Endodermal cell (in vitro differentiated cells): ENCODE measurements around the gene KIF20A. TPM values are rescaled to one million over a fixed set of nuclear protein-coding genes. Genes with fewer than 3 reads are reported as not detected.

Experiments used
- DNase-seq: peaks from one replicate; pipeline ENCODE4 v3.0.0-alpha.2; 2017
- H3K27ac ChIP-seq: 2 replicates; pipeline ENCODE4 v1.5.1; 2013; ENCODE audit warnings: mild to moderate bottlenecking, low read depth, low read length, moderate library complexity
- H3K27me3 ChIP-seq: 2 replicates; pipeline ENCODE4 v1.6.1; 2013; ENCODE audit warnings: mild to moderate bottlenecking, low read length, moderate library complexity; ENCODE audit not compliant: insufficient read depth, control insufficient read depth, poor library complexity, severe bottlenecking
- H3K36me3 ChIP-seq: 2 replicates; pipeline ENCODE4 v1.7.0; 2013; ENCODE audit warnings: mild to moderate bottlenecking, low read length, moderate library complexity; ENCODE audit not compliant: control insufficient read depth, insufficient read depth
- H3K4me1 ChIP-seq: one replicate; pipeline ENCODE4 v1.7.0; 2013; ENCODE audit warnings: low read length; ENCODE audit not compliant: control insufficient read depth, insufficient read depth
- H3K4me3 ChIP-seq: 2 replicates; pipeline ENCODE4 v1.5.1; 2013; ENCODE audit warnings: mild to moderate bottlenecking, low read length, moderate library complexity
- H3K9ac ChIP-seq: 2 replicates; pipeline ENCODE4 v1.6.1; 2013; ENCODE audit warnings: mild to moderate bottlenecking, low read length, moderate library complexity; ENCODE audit not compliant: poor library complexity, severe bottlenecking; ENCODE audit errors: extremely low read depth
- H3K9me3 ChIP-seq: 2 replicates; pipeline ENCODE4 v1.6.1; 2013; ENCODE audit warnings: mild to moderate bottlenecking, low read length, moderate library complexity; ENCODE audit not compliant: control insufficient read depth
- H3K27ac Mint-ChIP-seq: 2 replicates; pipeline ENCODE4 v1.8.0; 2020; ENCODE audit warnings: mixed read lengths
- H3K27me3 Mint-ChIP-seq: 2 replicates; pipeline ENCODE4 v1.8.0; 2021; ENCODE audit warnings: mild to moderate bottlenecking, mixed read lengths; ENCODE audit not compliant: insufficient read depth
- H3K36me3 Mint-ChIP-seq: 2 replicates; pipeline ENCODE4 v1.8.0; 2020; ENCODE audit warnings: low read depth, mixed read lengths
- H3K4me1 Mint-ChIP-seq: 2 replicates; pipeline ENCODE4 v1.8.0; 2020; ENCODE audit warnings: mixed read lengths
- H3K4me3 Mint-ChIP-seq: 2 replicates; pipeline ENCODE4 v1.8.0; 2020; ENCODE audit warnings: mild to moderate bottlenecking, moderate library complexity, mixed read lengths
- H3K9me3 Mint-ChIP-seq: 2 replicates; pipeline ENCODE4 v1.8.0; 2020; ENCODE audit warnings: mild to moderate bottlenecking, mixed read lengths
- WGBS, 2 experiments: methylation state at CpG; one replicate each; pipeline versions ENCODE4 v1.1.5 to v1.1.7; 2013; ENCODE audit warnings: missing lambda C conversion rate in 2 of 2, mixed read lengths in 1 of 2; ENCODE audit not compliant: insufficient coverage in 1 of 2, insufficient read length in 1 of 2; 5-methylcytosine and 5-hydroxymethylcytosine counted together
- total RNA-seq, 2 donors: library from RNA; stranded (reverse); fragmentation: NEBNext Ultra II Directional in 1 of 2; extraction: Animal tissue kit (Norgen Biotek cat#: 25700) in 1 of 2; gene quantifications; 2 replicates in 1 of 2; 3 replicates in 1 of 2; pipeline ENCODE4 v1.2.1, GENCODE V29; 2021
- TF ChIP-seq, protein P1 (sequence below): fragments of 200-600 bp; sonication (generic); conservative IDR thresholded peaks from 2 replicates; pipeline ENCODE4 v1.5.0; 2021; ENCODE audit warnings: antibody characterized with exemption, mild to moderate bottlenecking

Gene KIF20A
- total RNA-seq, 2 donors from 2014 or later = 58.0 to 74.6 TPM

DNA sequence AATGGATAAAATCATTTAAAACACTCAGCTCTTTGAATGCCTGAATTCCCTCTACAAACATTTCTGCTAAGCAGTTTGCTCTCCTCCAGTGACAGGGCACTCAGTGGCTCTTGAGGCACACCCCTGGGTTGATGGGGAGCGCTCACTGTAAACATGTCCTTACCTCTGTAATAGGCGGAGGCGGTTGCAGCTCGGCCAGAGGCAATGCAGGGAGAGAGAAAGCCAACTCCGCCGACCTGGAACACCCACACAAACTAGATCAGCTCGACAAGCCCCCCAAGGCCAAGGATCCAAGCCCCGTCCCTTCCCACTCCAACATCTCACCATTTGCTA is 33.9 kb downstream of the KIF20A start:
- peaks cover 3% of the 10 kb centered on the region for H3K27me3 Mint-ChIP-seq
- no peak for DNase-seq
- H3K27ac Mint-ChIP-seq = peak overlapping the region; percentile 99
- TF ChIP-seq, protein P1, sequence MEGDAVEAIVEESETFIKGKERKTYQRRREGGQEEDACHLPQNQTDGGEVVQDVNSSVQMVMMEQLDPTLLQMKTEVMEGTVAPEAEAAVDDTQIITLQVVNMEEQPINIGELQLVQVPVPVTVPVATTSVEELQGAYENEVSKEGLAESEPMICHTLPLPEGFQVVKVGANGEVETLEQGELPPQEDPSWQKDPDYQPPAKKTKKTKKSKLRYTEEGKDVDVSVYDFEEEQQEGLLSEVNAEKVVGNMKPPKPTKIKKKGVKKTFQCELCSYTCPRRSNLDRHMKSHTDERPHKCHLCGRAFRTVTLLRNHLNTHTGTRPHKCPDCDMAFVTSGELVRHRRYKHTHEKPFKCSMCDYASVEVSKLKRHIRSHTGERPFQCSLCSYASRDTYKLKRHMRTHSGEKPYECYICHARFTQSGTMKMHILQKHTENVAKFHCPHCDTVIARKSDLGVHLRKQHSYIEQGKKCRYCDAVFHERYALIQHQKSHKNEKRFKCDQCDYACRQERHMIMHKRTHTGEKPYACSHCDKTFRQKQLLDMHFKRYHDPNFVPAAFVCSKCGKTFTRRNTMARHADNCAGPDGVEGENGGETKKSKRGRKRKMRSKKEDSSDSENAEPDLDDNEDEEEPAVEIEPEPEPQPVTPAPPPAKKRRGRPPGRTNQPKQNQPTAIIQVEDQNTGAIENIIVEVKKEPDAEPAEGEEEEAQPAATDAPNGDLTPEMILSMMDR = no peak
- WGBS, 2 experiments = 1% methylated on average over 8 of the region's 8 CpGs; no CpG with 5 or more reads in 1 of the 2 experiments
- peaks cover 10% of the 10 kb centered on the region for H3K36me3 Mint-ChIP-seq
- H3K9me3 ChIP-seq = no peaks in the 10 kb centered on the region
- H3K9me3 Mint-ChIP-seq = no peaks in the 10 kb centered on the region
- H3K4me1 ChIP-seq = no peaks in the 10 kb centered on the region
- H3K4me3 ChIP-seq = peak overlapping the region; percentile 99
- peaks cover 2% of the 10 kb centered on the region for H3K4me1 Mint-ChIP-seq
- H3K36me3 ChIP-seq = peaks cover 22% of the 10 kb centered on the region
- H3K27ac ChIP-seq = peak overlapping the region; percentile 60
- H3K4me3 Mint-ChIP-seq = peak overlapping the region; percentile 98
- H3K9ac ChIP-seq = peak overlapping the region; percentile 96
- H3K27me3 ChIP-seq = no peaks in the 10 kb centered on the region

DNA sequence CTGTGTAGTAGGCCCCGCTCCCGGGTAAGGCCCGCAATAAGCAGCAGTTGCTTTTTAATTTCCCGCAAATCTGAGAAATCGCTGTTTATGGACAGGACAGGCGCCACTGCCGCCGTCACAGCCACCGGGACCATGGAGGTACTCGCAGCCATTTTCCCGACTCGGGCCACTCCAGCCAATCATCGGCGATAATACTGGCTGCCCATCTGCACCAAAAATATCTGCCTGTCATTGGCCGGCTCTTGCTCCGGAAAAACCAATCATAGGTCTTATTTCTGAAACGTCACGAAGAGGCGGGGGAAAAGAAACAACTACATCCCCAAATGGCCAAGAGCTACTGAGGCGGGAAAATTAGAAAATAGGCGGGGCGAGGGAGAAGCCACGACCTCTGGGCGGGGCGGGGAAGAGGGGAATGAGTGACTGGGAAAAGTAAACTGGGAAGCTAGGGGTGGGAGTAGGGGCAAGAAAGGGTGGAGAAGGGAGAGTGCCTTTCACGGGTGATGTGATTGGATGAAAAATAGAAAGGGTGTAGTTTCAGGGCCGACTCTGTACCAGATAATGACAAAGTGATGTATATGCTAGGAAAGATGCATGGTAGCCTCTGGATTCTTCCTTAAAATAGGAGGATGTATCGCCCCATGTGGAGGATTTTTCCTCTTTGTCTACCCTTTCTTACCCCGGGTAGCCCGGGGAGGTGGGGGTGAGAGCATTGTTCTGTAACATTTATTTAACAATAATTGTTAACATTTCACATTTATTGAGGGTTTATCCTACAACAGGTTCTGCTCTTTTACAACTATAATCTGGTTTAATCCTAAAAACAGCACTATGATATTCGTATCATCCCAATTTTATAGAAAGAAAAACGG is 34.5 kb downstream of the KIF20A start, which contains the start of gene CDC23:
CDC23 (minus strand) TSS at position 163 of the 869 bp plus-strand sequence; CDS start at position 152, 11 bp downstream.
- H3K27ac ChIP-seq = peak within 1 kb of the TSS; percentile 60
- H3K36me3 ChIP-seq = peaks cover 17% of the 10 kb centered on the region
- no peaks in the 10 kb centered on the region for H3K27me3 ChIP-seq
- H3K36me3 Mint-ChIP-seq = peaks cover 5% of the 10 kb centered on the region
- peak within 1 kb of the TSS; percentile 98 for H3K4me3 Mint-ChIP-seq
- H3K4me3 ChIP-seq = peak within 1 kb of the TSS; percentile 99
- no peaks in the 10 kb centered on the region for H3K4me1 ChIP-seq
- H3K4me1 Mint-ChIP-seq = peaks cover 2% of the 10 kb centered on the region
- H3K9ac ChIP-seq = peak within 1 kb of the TSS; percentile 96
- 7% methylated on average over 16 to 30 of the region's 32 CpGs for WGBS, 2 experiments
- H3K9me3 Mint-ChIP-seq = peaks cover 4% of the 10 kb centered on the region
- TF ChIP-seq, protein P1 = peak; percentile 27
- H3K9me3 ChIP-seq = no peaks in the 10 kb centered on the region
- peaks cover 3% of the 10 kb centered on the region for H3K27me3 Mint-ChIP-seq
- DNase-seq = peak; percentile 98
- peak within 1 kb of the TSS; percentile 99 for H3K27ac Mint-ChIP-seq

DNA sequence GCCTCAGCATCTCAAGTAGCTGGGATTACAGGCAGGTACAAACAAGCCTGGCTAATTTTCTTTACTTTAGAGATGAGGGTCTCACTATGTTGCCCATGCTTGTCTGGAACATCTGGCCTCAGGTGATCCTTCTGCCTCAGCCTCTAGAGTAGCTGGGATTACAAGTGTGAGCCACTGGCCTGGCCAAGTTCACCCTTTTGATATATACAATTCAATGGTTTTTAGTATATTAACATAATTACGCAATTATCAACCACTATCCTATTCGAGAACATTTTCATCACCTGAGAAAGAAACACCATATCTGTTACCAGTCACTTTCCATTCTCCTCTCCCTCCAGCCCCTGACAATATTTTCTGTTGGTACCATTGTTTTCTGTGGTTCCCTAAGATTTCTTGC is 37.9 kb downstream of the KIF20A start:
- Mint-ChIP-seq H3K36me3 (peaks cover 1% of the 10 kb centered on the region), H3K4me3 (no peak overlapping the region), H3K27ac (no peak overlapping the region), H3K27me3 (peaks cover 4% of the 10 kb centered on the region), H3K9me3 (peaks cover 17% of the 10 kb centered on the region), H3K4me1 (peaks cover 2% of the 10 kb centered on the region)
- H3K9ac ChIP-seq = no peak overlapping the region
- no peaks in the 10 kb centered on the region for H3K27me3 ChIP-seq
- WGBS, 2 experiments = 85 to 94% methylated on average over 2 of the region's 2 CpGs
- peaks cover 12% of the 10 kb centered on the region for H3K9me3 ChIP-seq
- H3K36me3 ChIP-seq = no peaks in the 10 kb centered on the region
- H3K27ac ChIP-seq = no peak overlapping the region
- TF ChIP-seq, protein P1 = no peak
- no peak for DNase-seq
- no peak overlapping the region for H3K4me3 ChIP-seq
- no peaks in the 10 kb centered on the region for H3K4me1 ChIP-seq
